ENCODE measurements around the gene TMEM51. TPM values are rescaled to one million over a fixed set of nuclear protein-coding genes. Genes with fewer than 3 reads are reported as not detected.

The TMEM51 gene
- total and polyA plus RNA-seq, 9 of the 15 experiments (the other 6 are each of a cell fraction or from before 2014, with no cell fraction given), result 0.06 to 1.4 (median 0.58) TPM

GRCh38 chr1:15153842-15154479 lies 414 bp downstream of the TMEM51 start (continued):
- TF ChIP-seq MGA (IDR thresholded peaks at IDR 0.05), result peak; percentile 67
- TF ChIP-seq SETDB1 (IDR thresholded peaks at IDR 0.05; ENCODE audit: low read length), result no peak
- no peak for TF ChIP-seq ZNF124 (CRISPR knock-in tag; IDR thresholded peaks at IDR 0.05)
- TF ChIP-seq BCLAF1 (IDR thresholded peaks at IDR 0.05; ENCODE audit: borderline replicate concordance in 1 of 2, control insufficient read depth in 1 of 2, low read depth in 2 of 2, low read length in 1 of 2), result no peak
- TF ChIP-seq, protein P1, sequence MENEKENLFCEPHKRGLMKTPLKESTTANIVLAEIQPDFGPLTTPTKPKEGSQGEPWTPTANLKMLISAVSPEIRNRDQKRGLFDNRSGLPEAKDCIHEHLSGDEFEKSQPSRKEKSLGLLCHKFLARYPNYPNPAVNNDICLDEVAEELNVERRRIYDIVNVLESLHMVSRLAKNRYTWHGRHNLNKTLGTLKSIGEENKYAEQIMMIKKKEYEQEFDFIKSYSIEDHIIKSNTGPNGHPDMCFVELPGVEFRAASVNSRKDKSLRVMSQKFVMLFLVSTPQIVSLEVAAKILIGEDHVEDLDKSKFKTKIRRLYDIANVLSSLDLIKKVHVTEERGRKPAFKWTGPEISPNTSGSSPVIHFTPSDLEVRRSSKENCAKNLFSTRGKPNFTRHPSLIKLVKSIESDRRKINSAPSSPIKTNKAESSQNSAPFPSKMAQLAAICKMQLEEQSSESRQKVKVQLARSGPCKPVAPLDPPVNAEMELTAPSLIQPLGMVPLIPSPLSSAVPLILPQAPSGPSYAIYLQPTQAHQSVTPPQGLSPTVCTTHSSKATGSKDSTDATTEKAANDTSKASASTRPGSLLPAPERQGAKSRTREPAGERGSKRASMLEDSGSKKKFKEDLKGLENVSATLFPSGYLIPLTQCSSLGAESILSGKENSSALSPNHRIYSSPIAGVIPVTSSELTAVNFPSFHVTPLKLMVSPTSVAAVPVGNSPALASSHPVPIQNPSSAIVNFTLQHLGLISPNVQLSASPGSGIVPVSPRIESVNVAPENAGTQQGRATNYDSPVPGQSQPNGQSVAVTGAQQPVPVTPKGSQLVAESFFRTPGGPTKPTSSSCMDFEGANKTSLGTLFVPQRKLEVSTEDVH (IDR thresholded peaks at IDR 0.05; ENCODE audit: low read depth, partially characterized antibody), result no peak
- no peak for TF ChIP-seq ZNF395 (CRISPR knock-in tag; IDR thresholded peaks at IDR 0.05)
